Measurements from ENCODE around the gene FRMD8. TPM values are rescaled to one million over a fixed set of nuclear protein-coding genes. Genes with fewer than 3 reads are reported as not detected.
A peak's percentile ranks its signal among the peaks of the same experiment; 100 is the strongest.

The FRMD8 gene
- total and polyA plus RNA-seq, 9 of the 15 experiments (the other 6 are each of a cell fraction or from before 2014, with no cell fraction given), result 4.5 to 54.5 (median 15.8) TPM

DNA sequence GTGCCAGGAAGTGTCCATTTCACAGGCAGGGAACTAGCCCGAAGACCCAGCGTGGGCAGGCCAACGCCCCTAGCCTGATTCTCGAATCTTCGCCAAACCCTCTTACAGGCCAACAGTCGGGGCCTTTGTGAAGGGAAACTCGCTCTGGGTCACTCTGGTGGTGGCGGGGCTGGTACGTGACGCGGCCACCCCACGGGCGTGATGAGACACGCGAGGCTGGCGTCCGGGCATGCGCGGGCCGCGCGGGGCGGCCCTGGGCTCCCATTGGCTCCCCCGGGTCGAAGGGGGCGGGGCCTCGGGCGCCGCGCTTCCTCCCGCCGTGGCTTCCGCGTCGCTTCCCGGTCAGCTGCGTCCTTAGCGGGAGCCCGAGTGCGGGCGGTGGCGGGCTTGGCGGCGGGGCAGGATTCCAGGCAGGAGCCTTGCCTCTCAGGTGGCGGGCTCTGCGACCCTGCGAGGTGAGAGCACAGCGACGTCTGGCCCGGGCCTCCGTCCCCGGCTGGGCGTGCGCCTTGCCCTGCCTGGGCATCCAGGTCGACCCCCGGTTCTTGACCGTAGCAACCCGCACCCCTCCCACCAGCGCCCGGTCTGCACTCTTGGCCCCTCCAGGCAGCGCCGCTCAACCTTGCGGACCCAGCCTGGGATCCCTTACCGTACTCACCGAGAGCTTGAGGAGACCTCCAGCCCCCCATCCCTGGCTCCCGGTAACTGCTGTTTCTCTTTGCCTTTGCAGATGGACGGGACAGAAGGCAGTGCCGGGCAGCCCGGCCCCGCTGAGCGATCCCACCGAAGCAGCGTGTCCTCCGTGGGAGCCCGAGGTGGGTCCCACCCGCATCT, at the start of gene FRMD8 (continued):
- TF ChIP-seq SRSF3 (IDR thresholded peaks at IDR 0.05; ENCODE audit: insufficient read depth, low read length) (no peak), RBM17 (IDR thresholded peaks at IDR 0.05; ENCODE audit: borderline replicate concordance, low read depth, low read length) (no peak), CREB1 (IDR thresholded peaks at IDR 0.05) (no peak; the same call in 1 of the 2 replicates), CREB1 (CRISPR knock-in tag; IDR thresholded peaks at IDR 0.05) (peak; percentile 66; the same call in 1 of the 2 replicates), GATA2 (CRISPR knock-in tag; IDR thresholded peaks at IDR 0.05) (no peak), DDX20 (tag; IDR thresholded peaks at IDR 0.05; ENCODE audit: low read depth) (no peak), C11orf30 (IDR thresholded peaks at IDR 0.05; ENCODE audit: low read depth) (no peak), JUNB (CRISPR knock-in tag; conservative IDR thresholded peaks at IDR 0.05) (no peak), BRF1 (IDR thresholded peaks at IDR 0.05; ENCODE audit: borderline replicate concordance, extremely low read depth, insufficient read length) (no peak), ELF2 (CRISPR knock-in tag; IDR thresholded peaks at IDR 0.05) (no peak), ERF (CRISPR knock-in tag; IDR thresholded peaks at IDR 0.05) (0 out of 2 replicates have a peak, but pooled peaks have one; percentile 76), GTF2F1 (IDR thresholded peaks at IDR 0.05; ENCODE audit: low read depth, low read length) (no peak)
- TF ChIP-seq, protein P1, sequence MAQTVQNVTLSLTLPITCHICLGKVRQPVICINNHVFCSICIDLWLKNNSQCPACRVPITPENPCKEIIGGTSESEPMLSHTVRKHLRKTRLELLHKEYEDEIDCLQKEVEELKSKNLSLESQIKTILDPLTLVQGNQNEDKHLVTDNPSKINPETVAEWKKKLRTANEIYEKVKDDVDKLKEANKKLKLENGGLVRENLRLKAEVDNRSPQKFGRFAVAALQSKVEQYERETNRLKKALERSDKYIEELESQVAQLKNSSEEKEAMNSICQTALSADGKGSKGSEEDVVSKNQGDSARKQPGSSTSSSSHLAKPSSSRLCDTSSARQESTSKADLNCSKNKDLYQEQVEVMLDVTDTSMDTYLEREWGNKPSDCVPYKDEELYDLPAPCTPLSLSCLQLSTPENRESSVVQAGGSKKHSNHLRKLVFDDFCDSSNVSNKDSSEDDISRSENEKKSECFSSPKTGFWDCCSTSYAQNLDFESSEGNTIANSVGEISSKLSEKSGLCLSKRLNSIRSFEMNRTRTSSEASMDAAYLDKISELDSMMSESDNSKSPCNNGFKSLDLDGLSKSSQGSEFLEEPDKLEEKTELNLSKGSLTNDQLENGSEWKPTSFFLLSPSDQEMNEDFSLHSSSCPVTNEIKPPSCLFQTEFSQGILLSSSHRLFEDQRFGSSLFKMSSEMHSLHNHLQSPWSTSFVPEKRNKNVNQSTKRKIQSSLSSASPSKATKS (CRISPR knock-in tag; IDR thresholded peaks at IDR 0.05), result no peak
- TF ChIP-seq, protein P2, sequence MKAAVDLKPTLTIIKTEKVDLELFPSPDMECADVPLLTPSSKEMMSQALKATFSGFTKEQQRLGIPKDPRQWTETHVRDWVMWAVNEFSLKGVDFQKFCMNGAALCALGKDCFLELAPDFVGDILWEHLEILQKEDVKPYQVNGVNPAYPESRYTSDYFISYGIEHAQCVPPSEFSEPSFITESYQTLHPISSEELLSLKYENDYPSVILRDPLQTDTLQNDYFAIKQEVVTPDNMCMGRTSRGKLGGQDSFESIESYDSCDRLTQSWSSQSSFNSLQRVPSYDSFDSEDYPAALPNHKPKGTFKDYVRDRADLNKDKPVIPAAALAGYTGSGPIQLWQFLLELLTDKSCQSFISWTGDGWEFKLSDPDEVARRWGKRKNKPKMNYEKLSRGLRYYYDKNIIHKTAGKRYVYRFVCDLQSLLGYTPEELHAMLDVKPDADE (conservative IDR thresholded peaks at IDR 0.05; ENCODE audit: control insufficient read depth, low read depth, low read length), result peak; percentile 37; the same call in 1 of the 2 replicates
- TF ChIP-seq, protein P3, sequence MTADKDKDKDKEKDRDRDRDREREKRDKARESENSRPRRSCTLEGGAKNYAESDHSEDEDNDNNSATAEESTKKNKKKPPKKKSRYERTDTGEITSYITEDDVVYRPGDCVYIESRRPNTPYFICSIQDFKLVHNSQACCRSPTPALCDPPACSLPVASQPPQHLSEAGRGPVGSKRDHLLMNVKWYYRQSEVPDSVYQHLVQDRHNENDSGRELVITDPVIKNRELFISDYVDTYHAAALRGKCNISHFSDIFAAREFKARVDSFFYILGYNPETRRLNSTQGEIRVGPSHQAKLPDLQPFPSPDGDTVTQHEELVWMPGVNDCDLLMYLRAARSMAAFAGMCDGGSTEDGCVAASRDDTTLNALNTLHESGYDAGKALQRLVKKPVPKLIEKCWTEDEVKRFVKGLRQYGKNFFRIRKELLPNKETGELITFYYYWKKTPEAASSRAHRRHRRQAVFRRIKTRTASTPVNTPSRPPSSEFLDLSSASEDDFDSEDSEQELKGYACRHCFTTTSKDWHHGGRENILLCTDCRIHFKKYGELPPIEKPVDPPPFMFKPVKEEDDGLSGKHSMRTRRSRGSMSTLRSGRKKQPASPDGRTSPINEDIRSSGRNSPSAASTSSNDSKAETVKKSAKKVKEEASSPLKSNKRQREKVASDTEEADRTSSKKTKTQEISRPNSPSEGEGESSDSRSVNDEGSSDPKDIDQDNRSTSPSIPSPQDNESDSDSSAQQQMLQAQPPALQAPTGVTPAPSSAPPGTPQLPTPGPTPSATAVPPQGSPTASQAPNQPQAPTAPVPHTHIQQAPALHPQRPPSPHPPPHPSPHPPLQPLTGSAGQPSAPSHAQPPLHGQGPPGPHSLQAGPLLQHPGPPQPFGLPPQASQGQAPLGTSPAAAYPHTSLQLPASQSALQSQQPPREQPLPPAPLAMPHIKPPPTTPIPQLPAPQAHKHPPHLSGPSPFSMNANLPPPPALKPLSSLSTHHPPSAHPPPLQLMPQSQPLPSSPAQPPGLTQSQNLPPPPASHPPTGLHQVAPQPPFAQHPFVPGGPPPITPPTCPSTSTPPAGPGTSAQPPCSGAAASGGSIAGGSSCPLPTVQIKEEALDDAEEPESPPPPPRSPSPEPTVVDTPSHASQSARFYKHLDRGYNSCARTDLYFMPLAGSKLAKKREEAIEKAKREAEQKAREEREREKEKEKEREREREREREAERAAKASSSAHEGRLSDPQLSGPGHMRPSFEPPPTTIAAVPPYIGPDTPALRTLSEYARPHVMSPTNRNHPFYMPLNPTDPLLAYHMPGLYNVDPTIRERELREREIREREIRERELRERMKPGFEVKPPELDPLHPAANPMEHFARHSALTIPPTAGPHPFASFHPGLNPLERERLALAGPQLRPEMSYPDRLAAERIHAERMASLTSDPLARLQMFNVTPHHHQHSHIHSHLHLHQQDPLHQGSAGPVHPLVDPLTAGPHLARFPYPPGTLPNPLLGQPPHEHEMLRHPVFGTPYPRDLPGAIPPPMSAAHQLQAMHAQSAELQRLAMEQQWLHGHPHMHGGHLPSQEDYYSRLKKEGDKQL (CRISPR knock-in tag; IDR thresholded peaks at IDR 0.05; ENCODE audit: borderline replicate concordance), result no peak
- TF ChIP-seq, protein P4, sequence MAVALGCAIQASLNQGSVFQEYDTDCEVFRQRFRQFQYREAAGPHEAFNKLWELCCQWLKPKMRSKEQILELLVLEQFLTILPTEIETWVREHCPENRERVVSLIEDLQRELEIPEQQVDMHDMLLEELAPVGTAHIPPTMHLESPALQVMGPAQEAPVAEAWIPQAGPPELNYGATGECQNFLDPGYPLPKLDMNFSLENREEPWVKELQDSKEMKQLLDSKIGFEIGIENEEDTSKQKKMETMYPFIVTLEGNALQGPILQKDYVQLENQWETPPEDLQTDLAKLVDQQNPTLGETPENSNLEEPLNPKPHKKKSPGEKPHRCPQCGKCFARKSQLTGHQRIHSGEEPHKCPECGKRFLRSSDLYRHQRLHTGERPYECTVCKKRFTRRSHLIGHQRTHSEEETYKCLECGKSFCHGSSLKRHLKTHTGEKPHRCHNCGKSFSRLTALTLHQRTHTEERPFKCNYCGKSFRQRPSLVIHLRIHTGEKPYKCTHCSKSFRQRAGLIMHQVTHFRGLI (CRISPR knock-in tag; IDR thresholded peaks at IDR 0.05), result no peak

Measured in K562 (cell line).